Activated CD4-positive, alpha-beta T cell treated with anti-CD3 and anti-CD28 coated beads, Interleukin-2, amount 50 U/mL, for 4 hours (primary cell): ENCODE measurements around the gene NUDT3.
"Not testable (repeated sequence)": the region's sequence is repeated elsewhere in the genome, so short reads cannot be mapped to it uniquely, and the experiment has no call there.

Experiments used
- DNase-seq, 2 experiments: peaks; one replicate each; pipeline ENCODE4 v3.0.0-alpha.2; 2020

Gene NUDT3

GRCh38 chr6:34365781-34366638 lies 26.5 kb downstream of the NUDT3 start:
- DNase-seq, result not testable (repeated sequence)

- not testable (repeated sequence) for DNase-seq
These were observed 28.8 kb downstream of the NUDT3 start for GRCh38 chr6:34363681-34364075.

- no peak for DNase-seq
These were observed 29.4 kb downstream of the NUDT3 start for GRCh38 chr6:34362909-34363680.

- DNase-seq, result no peak
These were observed 30.3 kb downstream of the NUDT3 start for GRCh38 chr6:34362176-34362575.

- DNase-seq, result no peak
These were observed 31.9 kb downstream of the NUDT3 start for GRCh38 chr6:34360556-34360955.

- DNase-seq, result no peak
These were observed 32.9 kb downstream of the NUDT3 start for GRCh38 chr6:34359418-34360158.

GRCh38 chr6:34358389-34358905 lies 34.0 kb downstream of the NUDT3 start:
- DNase-seq, result no peak

GRCh38 chr6:34357937-34358336 lies 34.5 kb downstream of the NUDT3 start:
- DNase-seq, result no peak

- no peak for DNase-seq
These were observed 36.6 kb downstream of the NUDT3 start for GRCh38 chr6:34355889-34356288.

- not testable (repeated sequence) for DNase-seq
These were observed 38.2 kb downstream of the NUDT3 start for GRCh38 chr6:34354230-34354629.

GRCh38 chr6:34353530-34353929 lies 38.9 kb downstream of the NUDT3 start:
- not testable (repeated sequence) for DNase-seq

GRCh38 chr6:34352305-34352937 lies 40.0 kb downstream of the NUDT3 start:
- no peak for DNase-seq

- no peak for DNase-seq
These were observed 41.6 kb downstream of the NUDT3 start for GRCh38 chr6:34350934-34351217.

- DNase-seq, result no peak
These were observed 42.1 kb downstream of the NUDT3 start for GRCh38 chr6:34350137-34350933.

GRCh38 chr6:34349211-34349610 lies 43.3 kb downstream of the NUDT3 start:
- DNase-seq, result no peak

- DNase-seq, result no peak
These were observed 45.2 kb downstream of the NUDT3 start for GRCh38 chr6:34347303-34347702.

- DNase-seq, result no peak
These were observed 46.0 kb downstream of the NUDT3 start for GRCh38 chr6:34346175-34347119.

- no peak for DNase-seq
These were observed 48.7 kb downstream of the NUDT3 start for GRCh38 chr6:34343806-34344205.

GRCh38 chr6:34342247-34342646 lies 50.2 kb downstream of the NUDT3 start:
- DNase-seq, result no peak

- no peak for DNase-seq
These were observed 50.9 kb downstream of the NUDT3 start for GRCh38 chr6:34341481-34341971.
